ENCODE results near the gene NOPCHAP1. TPM values are rescaled to one million over a fixed set of nuclear protein-coding genes. Genes with fewer than 3 reads are reported as not detected.

The NOPCHAP1 gene
- total RNA-seq, 1 donor from 2014 or later, result 13.3 TPM

DNA sequence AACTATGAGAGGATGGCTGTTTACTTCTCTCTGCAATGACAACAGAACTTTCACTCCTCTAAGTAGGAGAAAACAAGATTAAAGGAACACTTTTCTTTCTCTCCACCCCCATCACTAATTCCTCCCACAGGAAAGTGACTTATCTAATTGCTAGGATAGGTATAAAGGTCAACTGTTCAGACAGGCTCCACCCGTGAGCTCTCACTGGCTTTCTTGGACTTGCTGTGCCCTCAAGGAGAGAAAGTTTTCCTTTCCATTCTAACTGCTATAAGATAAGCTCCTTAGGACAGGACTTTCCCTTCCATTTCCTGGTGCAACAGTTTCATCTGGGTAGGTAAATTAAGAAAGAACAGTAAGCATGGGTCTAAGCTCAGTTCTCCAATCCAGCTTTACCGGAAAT, 32.8 kb upstream of the NOPCHAP1 start:
- no peak for DNase-seq (ENCODE audit: extremely low spot score in 2 of 2)
- intact Hi-C loops (cut with DNase I), result no loop called here
- Histone ChIP-seq H3K27ac (no peak overlapping the region), H3K9me3 (no peaks in the 10 kb centered on the region), H3K4me3 (no peak overlapping the region), H3K27me3 (no peaks in the 10 kb centered on the region), H3K36me3 (no peaks in the 10 kb centered on the region), H3K4me1 (no peaks in the 10 kb centered on the region)
- TF ChIP-seq POLR2A (IDR thresholded peaks at IDR 0.05) (no peak), POLR2AphosphoS5 (IDR thresholded peaks at IDR 0.05; ENCODE audit: insufficient read depth in 1 of 2, low read depth in 1 of 2) (no peak), CTCF (IDR thresholded peaks at IDR 0.05) (no peak)

GRCh38 chr12:104955703-104956102, 30.4 kb upstream of the NOPCHAP1 start:
- H3K27ac ChIP-seq, result no peak overlapping the region

DNA sequence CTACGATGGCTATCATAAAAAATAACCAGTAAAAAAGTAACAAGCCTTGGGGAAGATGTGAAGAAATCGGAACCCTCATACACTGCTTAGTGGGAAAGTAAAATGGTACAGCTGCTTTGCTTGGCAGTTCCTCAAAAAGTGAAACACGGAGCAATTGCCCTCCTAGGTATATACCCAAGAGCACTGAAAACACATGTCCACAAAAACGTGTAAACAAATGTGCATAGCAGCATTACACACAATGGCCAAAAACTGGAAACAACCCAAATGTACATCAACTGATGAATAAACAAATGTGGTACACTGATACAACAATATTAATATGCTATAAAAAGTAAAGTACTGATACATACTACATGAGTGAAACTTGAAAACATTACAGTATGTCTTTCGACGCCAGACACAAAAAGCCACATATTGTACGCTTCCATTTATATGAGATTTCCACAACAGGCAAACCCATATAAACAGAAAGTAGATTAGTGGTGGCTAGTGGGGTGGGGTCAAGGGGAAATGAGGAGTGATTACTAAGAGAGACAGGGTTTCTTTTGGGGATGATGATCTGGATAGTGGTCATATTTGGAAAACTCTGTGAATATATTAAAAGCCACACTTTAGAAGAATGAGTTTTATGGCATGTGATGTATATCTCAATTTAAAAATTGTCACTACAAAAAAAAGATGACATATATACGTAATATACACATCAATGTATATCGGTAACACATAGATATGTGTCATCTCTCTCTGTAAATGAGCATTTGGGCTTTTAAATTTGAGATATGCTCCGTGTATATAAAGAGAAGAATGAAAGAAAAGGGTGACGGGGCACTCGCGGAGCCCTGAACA, 29.0 kb upstream of the NOPCHAP1 start:
- Histone ChIP-seq H3K27me3 (no peaks in the 10 kb centered on the region), H3K4me1 (peaks cover 14% of the 10 kb centered on the region), H3K4me3 (peak overlapping the region; percentile 66 to 96), H3K27ac (peak overlapping the region; percentile 80), H3K9me3 (no peaks in the 10 kb centered on the region), H3K36me3 (no peaks in the 10 kb centered on the region)
- no peak for TF ChIP-seq POLR2A (IDR thresholded peaks at IDR 0.05)
- TF ChIP-seq CTCF (IDR thresholded peaks at IDR 0.05), result no peak
- TF ChIP-seq POLR2AphosphoS5 (IDR thresholded peaks at IDR 0.05; ENCODE audit: insufficient read depth in 1 of 2, low read depth in 1 of 2), result no peak
- intact Hi-C loops (cut with DNase I), result no loop called here
- no peak for DNase-seq (ENCODE audit: extremely low spot score in 2 of 2)

More at GRCh38 chr12:104955703-104956102, 30.4 kb upstream of the NOPCHAP1 start:
- peaks cover 14% of the 10 kb centered on the region for H3K4me1 ChIP-seq
- H3K4me3 ChIP-seq, result no peak overlapping the region
- TF ChIP-seq POLR2A (IDR thresholded peaks at IDR 0.05), result no peak
- TF ChIP-seq POLR2AphosphoS5 (IDR thresholded peaks at IDR 0.05; ENCODE audit: insufficient read depth in 1 of 2, low read depth in 1 of 2), result no peak
- TF ChIP-seq CTCF (IDR thresholded peaks at IDR 0.05), result no peak
- no peaks in the 10 kb centered on the region for H3K27me3 ChIP-seq
- DNase-seq (ENCODE audit: extremely low spot score in 2 of 2), result no peak
- intact Hi-C loops (cut with DNase I), result no loop called here
- no peaks in the 10 kb centered on the region for H3K9me3 ChIP-seq
- no peaks in the 10 kb centered on the region for H3K36me3 ChIP-seq

GRCh38 chr12:104957719-104958000, 28.5 kb upstream of the NOPCHAP1 start:
- Histone ChIP-seq H3K9me3 (no peaks in the 10 kb centered on the region), H3K27me3 (no peaks in the 10 kb centered on the region), H3K36me3 (no peaks in the 10 kb centered on the region), H3K4me3 (peak overlapping the region; percentile 66 to 96), H3K27ac (peak overlapping the region; percentile 80), H3K4me1 (peaks cover 14% of the 10 kb centered on the region)
- no peak for DNase-seq (ENCODE audit: extremely low spot score in 2 of 2)
- TF ChIP-seq POLR2AphosphoS5 (IDR thresholded peaks at IDR 0.05; ENCODE audit: insufficient read depth in 1 of 2, low read depth in 1 of 2), result no peak
- intact Hi-C loops (cut with DNase I), result no loop called here

GRCh38 chr12:104958001-104958804, 27.9 kb upstream of the NOPCHAP1 start, which contains the start of gene SLC41A2:
TSS of gene SLC41A2 (minus strand) at chr12:104958290. CDS start at chr12:104928527, 29,763 bp downstream.
- Histone ChIP-seq H3K9me3 (no peaks in the 10 kb centered on the region), H3K36me3 (no peaks in the 10 kb centered on the region), H3K4me1 (peaks cover 14% of the 10 kb centered on the region), H3K27ac (peak within 1 kb of the TSS; percentile 80), H3K4me3 (peak within 1 kb of the TSS; percentile 66 to 96), H3K27me3 (no peaks in the 10 kb centered on the region)
- peak in 1 of 2 donors; percentile 94 for DNase-seq (ENCODE audit: extremely low spot score in 2 of 2)
- peak in 1 of 2 donors; percentile 49 for TF ChIP-seq POLR2AphosphoS5 (IDR thresholded peaks at IDR 0.05; ENCODE audit: insufficient read depth in 1 of 2, low read depth in 1 of 2)
- TF ChIP-seq POLR2A (IDR thresholded peaks at IDR 0.05), result no peak
- TF ChIP-seq CTCF (IDR thresholded peaks at IDR 0.05), result peak in 1 of 3 experiments; percentile 6
- intact Hi-C loops (cut with DNase I), result no loop called here
